ENCODE measurements around the gene SCN8A.
A peak's percentile ranks its signal among the peaks of the same experiment; 100 is the strongest.

The SCN8A gene

GRCh38 chr12:51653431-51653830 is 62.4 kb downstream of the SCN8A start:
- no peak for TF ChIP-seq CTCF (conservative IDR thresholded peaks at IDR 0.05; ENCODE audit: low read length)
- H3K4me3 ChIP-seq (ENCODE audit: low read length), result no peak overlapping the region
- no peak for DNase-seq (ENCODE audit: low read depth)

- no peak for DNase-seq (ENCODE audit: low read depth)
- H3K4me3 ChIP-seq (ENCODE audit: low read length), result no peak overlapping the region
- TF ChIP-seq CTCF (conservative IDR thresholded peaks at IDR 0.05; ENCODE audit: low read length), result no peak
These were observed 70.2 kb downstream of the SCN8A start for GRCh38 chr12:51661199-51661598.

- peak; percentile 29 for DNase-seq (ENCODE audit: low read depth)
- no peak for TF ChIP-seq CTCF (conservative IDR thresholded peaks at IDR 0.05; ENCODE audit: low read length)
These were observed 70.8 kb downstream of the SCN8A start for GRCh38 chr12:51661836-51662235.

GRCh38 chr12:51662728-51663154 is 71.7 kb downstream of the SCN8A start:
- no peak for TF ChIP-seq CTCF (conservative IDR thresholded peaks at IDR 0.05; ENCODE audit: low read length)
- DNase-seq (ENCODE audit: low read depth), result no peak
- no peak overlapping the region for H3K4me3 ChIP-seq (ENCODE audit: low read length)

More at GRCh38 chr12:51661836-51662235, 70.8 kb downstream of the SCN8A start:
- H3K4me3 ChIP-seq (ENCODE audit: low read length), result no peak overlapping the region

GRCh38 chr12:51663390-51663789 is 72.4 kb downstream of the SCN8A start:
- no peak overlapping the region for H3K4me3 ChIP-seq (ENCODE audit: low read length)
- no peak for DNase-seq (ENCODE audit: low read depth)
- TF ChIP-seq CTCF (conservative IDR thresholded peaks at IDR 0.05; ENCODE audit: low read length), result no peak

- TF ChIP-seq CTCF (conservative IDR thresholded peaks at IDR 0.05; ENCODE audit: low read length), result no peak
- DNase-seq (ENCODE audit: low read depth), result peak; percentile 55
- H3K4me3 ChIP-seq (ENCODE audit: low read length), result no peak overlapping the region
These were observed 75.7 kb downstream of the SCN8A start for GRCh38 chr12:51666696-51667095.

- H3K4me3 ChIP-seq (ENCODE audit: low read length), result no peak overlapping the region
- no peak for TF ChIP-seq CTCF (conservative IDR thresholded peaks at IDR 0.05; ENCODE audit: low read length)
- DNase-seq (ENCODE audit: low read depth), result no peak
These were observed 76.2 kb downstream of the SCN8A start for GRCh38 chr12:51667269-51667668.
